ACC112 (cell line): ENCODE results near the gene ACOD1.
A peak's percentile ranks its signal among the peaks of the same experiment; 100 is the strongest.

Experiments
- H2AFZ ChIP-seq: fragments of 200-600 bp; sonication (generic); one replicate; pipeline ENCODE4 v1.6.0; 2017; ENCODE audit warnings: antibody characterized with exemption, low read length; ENCODE audit not compliant: unreplicated experiment
- H3K27ac ChIP-seq: fragments of 200-600 bp; sonication (generic); 2 replicates; pipeline ENCODE4 v1.5.1; 2014; ENCODE audit warnings: low read depth, mild to moderate bottlenecking, antibody characterized with exemption, low read length, moderate library complexity
- H3K27me3 ChIP-seq: fragments of 200-600 bp; sonication (generic); 2 replicates; pipeline ENCODE4 v1.6.1; 2014; ENCODE audit warnings: mild to moderate bottlenecking, antibody characterized with exemption, low read length, moderate library complexity, mixed read lengths; ENCODE audit not compliant: insufficient read depth
- H3K36me3 ChIP-seq: fragments of 200-600 bp; sonication (generic); 2 replicates; pipeline ENCODE4 v1.6.1; 2016; ENCODE audit warnings: mild to moderate bottlenecking, antibody characterized with exemption, low read length, moderate library complexity, mixed read lengths; ENCODE audit not compliant: insufficient read depth
- H3K4me1 ChIP-seq: fragments of 200-600 bp; sonication (generic); one replicate; pipeline ENCODE4 v1.6.1; 2016; ENCODE audit warnings: low read length, mixed read lengths; ENCODE audit not compliant: insufficient read depth, unreplicated experiment, control insufficient read depth
- H3K4me3 ChIP-seq: fragments of 200-600 bp; sonication (generic); 2 replicates; pipeline ENCODE4 v1.5.1; 2014; ENCODE audit warnings: mild to moderate bottlenecking, low read depth, low read length
- H3K79me2 ChIP-seq: fragments of 200-600 bp; sonication (generic); one replicate; pipeline ENCODE4 v1.6.0; 2016; ENCODE audit warnings: low read length; ENCODE audit not compliant: control insufficient read depth, unreplicated experiment, insufficient read depth

ACOD1 gene

GRCh38 chr13:76928456-76928855 is 19.9 kb upstream of the ACOD1 start:
- no peaks in the 10 kb centered on the region for H3K79me2 ChIP-seq
- no peak overlapping the region for H3K27ac ChIP-seq
- H3K4me3 ChIP-seq: no peak overlapping the region
- no peaks in the 10 kb centered on the region for H3K36me3 ChIP-seq
- no peaks in the 10 kb centered on the region for H3K27me3 ChIP-seq
- H3K4me1 ChIP-seq: no peaks in the 10 kb centered on the region
- H2AFZ ChIP-seq: no peak overlapping the region

- Histone ChIP-seq H2AFZ (no peak overlapping the region), H3K4me3 (no peak overlapping the region), H3K36me3 (no peaks in the 10 kb centered on the region), H3K27ac (no peak overlapping the region), H3K4me1 (no peaks in the 10 kb centered on the region), H3K79me2 (no peaks in the 10 kb centered on the region), H3K27me3 (no peaks in the 10 kb centered on the region)
Measured at GRCh38 chr13:76929320-76929719, 19.0 kb upstream of the ACOD1 start.

GRCh38 chr13:76929851-76930374 is 18.4 kb upstream of the ACOD1 start:
- Histone ChIP-seq H3K36me3 (no peaks in the 10 kb centered on the region), H3K27ac (no peak overlapping the region), H3K4me1 (no peaks in the 10 kb centered on the region), H2AFZ (no peak overlapping the region), H3K27me3 (no peaks in the 10 kb centered on the region), H3K79me2 (no peaks in the 10 kb centered on the region), H3K4me3 (no peak overlapping the region)

- H3K36me3 ChIP-seq: no peaks in the 10 kb centered on the region
- H3K4me3 ChIP-seq: no peak overlapping the region
- H3K27ac ChIP-seq: no peak overlapping the region
- H3K27me3 ChIP-seq: no peaks in the 10 kb centered on the region
- H2AFZ ChIP-seq: no peak overlapping the region
- H3K4me1 ChIP-seq: peaks cover 6% of the 10 kb centered on the region
- H3K79me2 ChIP-seq: no peaks in the 10 kb centered on the region
Measured at GRCh38 chr13:76932076-76932475, 16.2 kb upstream of the ACOD1 start.

- no peaks in the 10 kb centered on the region for H3K79me2 ChIP-seq
- no peaks in the 10 kb centered on the region for H3K27me3 ChIP-seq
- no peak overlapping the region for H3K4me3 ChIP-seq
- H2AFZ ChIP-seq: no peak overlapping the region
- no peak overlapping the region for H3K27ac ChIP-seq
- H3K4me1 ChIP-seq: peaks cover 30% of the 10 kb centered on the region
- H3K36me3 ChIP-seq: no peaks in the 10 kb centered on the region
Measured at GRCh38 chr13:76934671-76935070, 13.6 kb upstream of the ACOD1 start.

- peak overlapping the region; percentile 76 for H3K27ac ChIP-seq
- no peaks in the 10 kb centered on the region for H3K79me2 ChIP-seq
- H3K36me3 ChIP-seq: no peaks in the 10 kb centered on the region
- H3K4me3 ChIP-seq: no peak overlapping the region
- H3K4me1 ChIP-seq: peaks cover 33% of the 10 kb centered on the region
- H3K27me3 ChIP-seq: no peaks in the 10 kb centered on the region
- no peak overlapping the region for H2AFZ ChIP-seq
Measured at GRCh38 chr13:76936763-76937162, 11.5 kb upstream of the ACOD1 start.

- Histone ChIP-seq H3K79me2 (no peaks in the 10 kb centered on the region), H3K27ac (peak overlapping the region; percentile 76), H3K27me3 (no peaks in the 10 kb centered on the region), H3K4me3 (peak overlapping the region; percentile 27; the same call in 1 of the 2 replicates), H3K4me1 (peaks cover 33% of the 10 kb centered on the region), H3K36me3 (no peaks in the 10 kb centered on the region), H2AFZ (peak overlapping the region; percentile 27)
Measured at GRCh38 chr13:76937281-76937820, 11.0 kb upstream of the ACOD1 start.

GRCh38 chr13:76939215-76939614 is 9.1 kb upstream of the ACOD1 start:
- Histone ChIP-seq H2AFZ (no peak overlapping the region), H3K79me2 (no peaks in the 10 kb centered on the region), H3K36me3 (no peaks in the 10 kb centered on the region), H3K27me3 (no peaks in the 10 kb centered on the region), H3K4me1 (peaks cover 35% of the 10 kb centered on the region), H3K4me3 (no peak overlapping the region), H3K27ac (peak overlapping the region; percentile 52)

GRCh38 chr13:76942363-76942762 is 5.9 kb upstream of the ACOD1 start:
- Histone ChIP-seq H3K27me3 (no peaks in the 10 kb centered on the region), H3K36me3 (no peaks in the 10 kb centered on the region), H3K27ac (no peak overlapping the region), H2AFZ (no peak overlapping the region), H3K4me3 (no peak overlapping the region), H3K4me1 (peaks cover 39% of the 10 kb centered on the region), H3K79me2 (no peaks in the 10 kb centered on the region)

GRCh38 chr13:76943646-76944045 is 4.7 kb upstream of the ACOD1 start:
- no peak overlapping the region for H3K4me3 ChIP-seq
- no peak overlapping the region for H2AFZ ChIP-seq
- H3K4me1 ChIP-seq: peaks cover 28% of the 10 kb centered on the region
- no peaks in the 10 kb centered on the region for H3K27me3 ChIP-seq
- H3K36me3 ChIP-seq: no peaks in the 10 kb centered on the region
- no peak overlapping the region for H3K27ac ChIP-seq
- no peaks in the 10 kb centered on the region for H3K79me2 ChIP-seq

GRCh38 chr13:76944456-76944855 is 3.9 kb upstream of the ACOD1 start:
- no peak overlapping the region for H3K4me3 ChIP-seq
- no peaks in the 10 kb centered on the region for H3K36me3 ChIP-seq
- peaks cover 20% of the 10 kb centered on the region for H3K4me1 ChIP-seq
- H3K79me2 ChIP-seq: no peaks in the 10 kb centered on the region
- H3K27me3 ChIP-seq: no peaks in the 10 kb centered on the region
- H2AFZ ChIP-seq: peak overlapping the region; percentile 85
- peak overlapping the region; percentile 58 for H3K27ac ChIP-seq
